ENCODE data around the gene AKR1C2. TPM values are rescaled to one million over a fixed set of nuclear protein-coding genes. Genes with fewer than 3 reads are reported as not detected.
"Not testable (repeated sequence)": the region's sequence is repeated elsewhere in the genome, so short reads cannot be mapped to it uniquely, and the experiment has no call there.

AKR1C2 gene
- total RNA-seq, 1 experiment from 2014 or later = not detected

- H3K79me2 ChIP-seq (ENCODE audit: low read length); H3K4me2 ChIP-seq (ENCODE audit: low read depth, low read length, poor library complexity, severe bottlenecking); H4K20me1 ChIP-seq (ENCODE audit: insufficient read depth, low read depth, low read length); H3K27me3 ChIP-seq (ENCODE audit: low read length); H3K4me1 ChIP-seq (ENCODE audit: low read length); H3K9me2 ChIP-seq (replicated peaks; ENCODE audit: insufficient read depth, low read length); H3K4me3 ChIP-seq (ENCODE audit: low read length); H3K36me3 ChIP-seq (ENCODE audit: insufficient read depth, low read length); H2AFZ ChIP-seq (ENCODE audit: low read length); H3K27ac ChIP-seq (ENCODE audit: low read length); H3K9me3 ChIP-seq (ENCODE audit: low read length); H3K9ac ChIP-seq (ENCODE audit: low read length); DNase-seq: not testable (repeated sequence)
Observed at GRCh38 chr10:4963815-4964154, 39.9 kb downstream of the AKR1C2 start.

GRCh38 chr10:4962876-4963814 is 40.5 kb downstream of the AKR1C2 start, which contains the start of gene AKR1C1:
Gene AKR1C1, plus strand, starts transcription at chr10:4963415. Its CDS starts 30 bp downstream, at chr10:4963445.
- H3K4me3 ChIP-seq (ENCODE audit: low read length); H4K20me1 ChIP-seq (ENCODE audit: insufficient read depth, low read depth, low read length); H3K9me3 ChIP-seq (ENCODE audit: low read length); H3K4me2 ChIP-seq (ENCODE audit: low read depth, low read length, poor library complexity, severe bottlenecking); H3K4me1 ChIP-seq (ENCODE audit: low read length); H3K9me2 ChIP-seq (replicated peaks; ENCODE audit: insufficient read depth, low read length); H3K36me3 ChIP-seq (ENCODE audit: insufficient read depth, low read length); H3K27ac ChIP-seq (ENCODE audit: low read length); DNase-seq; H3K9ac ChIP-seq (ENCODE audit: low read length); H3K27me3 ChIP-seq (ENCODE audit: low read length); H2AFZ ChIP-seq (ENCODE audit: low read length); H3K79me2 ChIP-seq (ENCODE audit: low read length): not testable (repeated sequence)

GRCh38 chr10:4962308-4962707 is 41.3 kb downstream of the AKR1C2 start:
- not testable (repeated sequence) for H3K79me2 ChIP-seq (ENCODE audit: low read length); H3K4me3 ChIP-seq (ENCODE audit: low read length); H3K36me3 ChIP-seq (ENCODE audit: insufficient read depth, low read length); H3K27ac ChIP-seq (ENCODE audit: low read length); H3K9me2 ChIP-seq (replicated peaks; ENCODE audit: insufficient read depth, low read length); H4K20me1 ChIP-seq (ENCODE audit: insufficient read depth, low read depth, low read length); H3K9me3 ChIP-seq (ENCODE audit: low read length); H2AFZ ChIP-seq (ENCODE audit: low read length); H3K27me3 ChIP-seq (ENCODE audit: low read length); H3K4me2 ChIP-seq (ENCODE audit: low read depth, low read length, poor library complexity, severe bottlenecking); H3K9ac ChIP-seq (ENCODE audit: low read length); DNase-seq; H3K4me1 ChIP-seq (ENCODE audit: low read length)

- H4K20me1 ChIP-seq (ENCODE audit: insufficient read depth, low read depth, low read length); H3K27me3 ChIP-seq (ENCODE audit: low read length); DNase-seq; H3K9me3 ChIP-seq (ENCODE audit: low read length); H3K4me3 ChIP-seq (ENCODE audit: low read length); H3K36me3 ChIP-seq (ENCODE audit: insufficient read depth, low read length); H3K79me2 ChIP-seq (ENCODE audit: low read length); H3K9ac ChIP-seq (ENCODE audit: low read length); H3K9me2 ChIP-seq (replicated peaks; ENCODE audit: insufficient read depth, low read length); H3K4me2 ChIP-seq (ENCODE audit: low read depth, low read length, poor library complexity, severe bottlenecking); H2AFZ ChIP-seq (ENCODE audit: low read length); H3K27ac ChIP-seq (ENCODE audit: low read length); H3K4me1 ChIP-seq (ENCODE audit: low read length): not testable (repeated sequence)
Observed at GRCh38 chr10:4961558-4961957, 42.1 kb downstream of the AKR1C2 start.

GRCh38 chr10:4956955-4957645 is 46.6 kb downstream of the AKR1C2 start:
- not testable (repeated sequence) for H3K27me3 ChIP-seq (ENCODE audit: low read length); H3K9me3 ChIP-seq (ENCODE audit: low read length); H4K20me1 ChIP-seq (ENCODE audit: insufficient read depth, low read depth, low read length); H3K9me2 ChIP-seq (replicated peaks; ENCODE audit: insufficient read depth, low read length); H3K4me1 ChIP-seq (ENCODE audit: low read length); DNase-seq; H3K4me2 ChIP-seq (ENCODE audit: low read depth, low read length, poor library complexity, severe bottlenecking); H3K27ac ChIP-seq (ENCODE audit: low read length); H3K36me3 ChIP-seq (ENCODE audit: insufficient read depth, low read length); H3K79me2 ChIP-seq (ENCODE audit: low read length); H2AFZ ChIP-seq (ENCODE audit: low read length); H3K9ac ChIP-seq (ENCODE audit: low read length); H3K4me3 ChIP-seq (ENCODE audit: low read length)

- H3K4me3 ChIP-seq (ENCODE audit: low read length); H3K79me2 ChIP-seq (ENCODE audit: low read length); H2AFZ ChIP-seq (ENCODE audit: low read length); H3K27me3 ChIP-seq (ENCODE audit: low read length); DNase-seq; H3K9me3 ChIP-seq (ENCODE audit: low read length); H3K4me2 ChIP-seq (ENCODE audit: low read depth, low read length, poor library complexity, severe bottlenecking); H3K9ac ChIP-seq (ENCODE audit: low read length); H3K27ac ChIP-seq (ENCODE audit: low read length); H4K20me1 ChIP-seq (ENCODE audit: insufficient read depth, low read depth, low read length); H3K4me1 ChIP-seq (ENCODE audit: low read length); H3K36me3 ChIP-seq (ENCODE audit: insufficient read depth, low read length); H3K9me2 ChIP-seq (replicated peaks; ENCODE audit: insufficient read depth, low read length): not testable (repeated sequence)
Observed at GRCh38 chr10:4956088-4956487, 47.6 kb downstream of the AKR1C2 start.

GRCh38 chr10:4953405-4953804 is 50.3 kb downstream of the AKR1C2 start:
- Histone ChIP-seq H3K27me3 (ENCODE audit: low read length) (no peaks in the 10 kb centered on the region), H3K9ac (ENCODE audit: low read length) (no peak overlapping the region), H3K4me3 (ENCODE audit: low read length) (no peak overlapping the region), H3K36me3 (ENCODE audit: insufficient read depth, low read length) (no peaks in the 10 kb centered on the region), H4K20me1 (ENCODE audit: insufficient read depth, low read depth, low read length) (no peaks in the 10 kb centered on the region), H2AFZ (ENCODE audit: low read length) (no peak overlapping the region), H3K9me3 (ENCODE audit: low read length) (no peaks in the 10 kb centered on the region), H3K4me1 (ENCODE audit: low read length) (no peaks in the 10 kb centered on the region), H3K9me2 (replicated peaks; ENCODE audit: insufficient read depth, low read length) (no peaks in the 10 kb centered on the region), H3K79me2 (ENCODE audit: low read length) (no peaks in the 10 kb centered on the region), H3K27ac (ENCODE audit: low read length) (no peak overlapping the region), H3K4me2 (ENCODE audit: low read depth, low read length, poor library complexity, severe bottlenecking) (no peak overlapping the region)
- DNase-seq = no peak

- not testable (repeated sequence) for H3K79me2 ChIP-seq (ENCODE audit: low read length); H3K27me3 ChIP-seq (ENCODE audit: low read length); H3K9me3 ChIP-seq (ENCODE audit: low read length); H3K9ac ChIP-seq (ENCODE audit: low read length); H3K4me3 ChIP-seq (ENCODE audit: low read length); H3K4me1 ChIP-seq (ENCODE audit: low read length); H3K9me2 ChIP-seq (replicated peaks; ENCODE audit: insufficient read depth, low read length); DNase-seq; H3K27ac ChIP-seq (ENCODE audit: low read length); H2AFZ ChIP-seq (ENCODE audit: low read length); H3K4me2 ChIP-seq (ENCODE audit: low read depth, low read length, poor library complexity, severe bottlenecking); H4K20me1 ChIP-seq (ENCODE audit: insufficient read depth, low read depth, low read length); H3K36me3 ChIP-seq (ENCODE audit: insufficient read depth, low read length)
Observed at GRCh38 chr10:4951512-4952162, 52.0 kb downstream of the AKR1C2 start.

Data from Karpas-422 (cell line).